Right ventricle myocardium inferior (tissue), 1 donor: ENCODE results near the gene KCTD2. TPM values are rescaled to one million over a fixed set of nuclear protein-coding genes. Genes with fewer than 3 reads are reported as not detected.

ENCODE experiments used
- ATAC-seq: fragments of 200-7000 bp; cut with Tn5 transposase; one replicate; pipeline ENCODE4 v1.9.1; 2020; ENCODE audit warnings: mild to moderate bottlenecking, moderate library complexity
- DNase-seq: peaks from one replicate; pipeline ENCODE4 v3.0.0; 2021; ENCODE audit errors: missing footprints
- intact Hi-C: fragments of 100-400 bp; cut with DNase I; formaldehyde crosslinking; loops from one replicate; pipeline ENCODE4 v1.11.0; 2022
- total RNA-seq: library from RNA; stranded (reverse); fragmentation: NEBNext Ultra II Directional; extraction: Animal tissue kit (Norgen Biotek cat#: 25700); gene quantifications from one replicate; pipeline ENCODE4 v1.2.1, GENCODE V29; 2021
- donor health status: DM: no; HTN: yes; CAD: no; lungs with severe emphysema.

The KCTD2 gene
- total RNA-seq, 1 donor from 2014 or later = 26.7 TPM

DNA sequence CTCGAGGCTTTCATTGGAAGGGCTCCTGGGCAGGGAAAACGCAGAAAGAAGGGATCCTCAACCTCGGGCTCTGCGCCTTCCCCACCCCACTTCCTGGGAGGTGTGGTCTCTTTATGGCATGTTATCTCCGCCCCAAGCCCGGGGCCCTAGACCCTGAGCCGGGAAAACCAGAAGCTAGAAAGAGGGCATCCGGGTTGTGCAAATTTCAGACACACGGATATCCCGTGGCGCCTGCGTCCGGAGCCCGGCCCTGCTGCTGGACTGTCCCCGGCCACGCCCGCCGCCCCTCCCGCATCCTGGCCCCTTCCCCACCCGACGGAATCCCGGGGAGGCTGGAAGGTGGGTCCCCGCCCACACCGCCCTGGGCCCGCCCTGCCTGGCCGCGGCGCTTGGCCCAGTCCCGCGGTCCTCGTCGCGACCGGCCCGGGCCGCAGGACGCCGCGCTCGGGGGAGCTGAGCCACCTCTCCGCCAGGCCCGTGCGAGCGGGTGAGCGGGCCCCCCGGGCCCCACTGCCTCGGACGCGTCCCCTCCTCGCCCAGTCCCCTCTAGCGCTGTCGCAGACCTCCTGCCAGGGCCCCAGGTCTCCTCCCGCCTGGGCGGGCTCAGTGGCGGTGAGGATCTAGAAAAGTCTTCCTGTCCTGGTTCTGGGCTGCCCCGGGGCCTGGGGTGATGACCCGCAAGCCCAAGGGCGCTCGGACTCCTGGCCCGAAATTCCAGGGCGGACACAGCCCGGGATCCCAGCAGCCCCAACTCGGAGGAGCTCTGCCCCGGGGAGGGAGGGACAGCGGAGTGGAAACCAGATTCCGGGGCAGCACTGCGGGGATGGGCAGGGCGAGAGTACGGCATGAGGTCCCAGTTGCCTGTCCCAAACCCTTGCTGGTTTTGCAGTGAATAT, 40.8 kb downstream of the KCTD2 start, which contains the start of gene SLC16A5:
TSS of gene SLC16A5 (plus strand) at position 397 of the 896 bp plus-strand sequence. CDS start 5,683 bp downstream, outside the sequence.
- peak; percentile 95 for DNase-seq
- intact Hi-C loops = no loop called here
- peak; percentile 95 for ATAC-seq

DNA sequence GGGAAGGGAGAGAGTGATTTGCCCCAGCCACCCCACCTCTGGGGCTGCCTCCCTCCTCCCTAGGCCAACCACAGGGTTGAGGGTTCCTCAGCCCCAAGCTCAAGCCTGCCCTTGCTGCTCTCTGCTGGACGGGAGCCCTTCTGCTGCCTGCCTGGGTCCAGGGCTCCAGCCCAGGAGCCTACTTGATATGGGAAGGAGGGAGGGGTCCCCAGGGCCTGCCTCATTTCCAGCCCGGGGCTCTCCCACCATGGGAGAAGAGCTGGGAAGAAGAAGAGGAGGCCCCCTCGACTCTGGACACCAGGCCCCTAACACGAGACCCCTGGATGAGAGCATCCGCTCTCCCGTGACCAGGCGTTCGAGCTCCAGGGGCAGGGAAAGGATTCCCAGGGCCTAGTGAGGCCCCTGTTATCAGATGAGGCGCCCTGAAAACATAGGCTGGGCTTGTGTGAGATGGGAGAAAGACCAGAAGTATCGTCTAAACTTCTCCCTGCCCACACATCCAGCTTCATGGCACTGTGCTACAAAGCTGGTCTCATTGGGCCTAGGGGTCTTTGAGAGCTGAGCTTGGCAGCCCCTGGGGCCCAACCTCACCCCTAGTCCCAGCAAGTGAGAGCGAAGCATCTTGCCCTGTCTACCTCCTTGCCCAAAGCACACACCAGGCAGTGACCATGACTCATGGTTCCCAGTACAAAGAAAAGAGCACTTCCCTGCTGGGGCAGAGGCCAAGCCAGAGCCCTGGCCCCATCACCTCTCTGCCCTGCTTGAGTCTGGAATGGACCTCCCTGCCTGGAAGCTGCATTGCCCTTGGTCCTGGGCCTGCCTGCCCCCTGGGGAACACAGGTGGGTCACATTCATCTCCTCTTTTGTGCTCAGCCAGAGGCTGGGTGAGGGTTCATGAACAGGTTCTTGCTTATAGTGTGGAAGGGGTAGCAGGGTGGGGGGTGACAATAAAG, 41.7 kb downstream of the KCTD2 start:
- DNase-seq (no peak), ATAC-seq (peak; percentile 8)
- intact Hi-C loops = no loop called here

DNA sequence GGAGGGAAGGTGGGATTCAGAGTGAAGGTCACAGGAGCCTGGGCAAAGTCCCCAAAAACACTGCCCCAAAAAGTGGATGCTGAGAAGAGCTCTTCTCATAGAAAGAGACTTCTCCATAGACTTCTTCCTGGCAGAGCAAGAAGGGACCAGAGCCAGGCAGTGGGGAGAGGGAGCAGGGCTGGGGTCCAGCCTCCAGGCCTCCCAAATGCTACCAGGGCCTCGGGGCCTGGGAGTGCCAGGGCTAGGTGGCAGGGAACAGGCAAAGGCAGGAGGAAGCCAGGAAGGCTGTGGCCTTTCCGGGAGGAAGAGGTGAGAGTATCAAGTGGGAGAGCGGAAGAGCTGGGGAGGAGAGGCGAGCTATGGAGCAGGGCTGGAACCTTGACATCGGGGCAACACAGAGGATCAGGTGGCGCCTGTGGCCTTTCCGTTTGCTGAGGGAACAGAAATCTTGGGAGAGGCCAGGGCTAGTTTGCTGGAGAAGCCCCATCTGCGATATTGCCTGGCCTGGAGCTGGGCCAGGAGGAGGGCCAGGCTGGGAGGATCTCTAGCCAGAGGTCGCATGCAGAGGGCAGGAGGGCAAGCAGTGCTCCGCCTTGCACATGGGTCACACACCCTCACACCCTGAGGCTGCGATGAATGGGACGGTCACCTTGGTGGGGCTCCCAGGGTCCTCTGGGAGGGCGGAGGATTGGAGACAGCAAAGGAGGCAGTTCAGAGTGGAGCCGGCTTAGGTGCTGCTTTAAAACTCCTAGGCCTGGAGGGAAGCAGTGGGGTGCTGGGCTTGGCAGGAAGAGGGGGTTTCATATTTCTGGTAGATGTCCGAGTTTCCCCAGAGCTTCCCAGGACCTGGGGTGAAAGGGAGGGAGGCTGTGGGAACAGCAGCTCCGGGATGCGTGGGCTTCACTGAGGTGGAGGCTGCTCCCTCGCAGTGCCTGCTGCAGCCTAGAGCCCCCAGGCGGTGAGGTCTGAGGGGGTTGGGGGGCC, 44.1 kb downstream of the KCTD2 start:
- ATAC-seq = no peak
- peak; percentile 74 for DNase-seq
- intact Hi-C loops = no loop called here

DNA sequence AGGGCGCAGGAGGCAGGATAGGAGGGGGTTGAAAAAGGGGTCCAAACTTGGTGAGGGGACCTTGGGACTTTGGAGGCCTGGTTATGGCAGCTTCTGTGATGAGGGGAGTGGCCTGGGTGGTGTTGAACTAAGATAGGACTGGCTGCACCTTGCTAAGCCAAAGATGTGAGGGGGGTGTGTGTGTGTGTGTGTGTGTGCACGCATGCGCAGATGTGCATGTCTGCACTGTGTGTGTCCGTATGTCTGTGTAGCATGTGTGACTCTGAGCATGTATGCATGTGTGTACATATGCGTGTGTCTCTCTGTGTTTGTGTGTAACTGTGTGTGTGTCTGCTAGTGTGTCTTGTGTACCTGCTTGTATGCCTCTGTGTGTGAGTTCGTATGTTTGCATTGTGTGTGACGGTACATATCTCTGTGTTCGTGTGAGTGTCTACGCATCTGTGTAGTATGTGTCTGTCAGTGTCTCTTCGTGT, 44.9 kb downstream of the KCTD2 start:
- intact Hi-C loops = no loop called here
- no peak for DNase-seq
- no peak for ATAC-seq

DNA sequence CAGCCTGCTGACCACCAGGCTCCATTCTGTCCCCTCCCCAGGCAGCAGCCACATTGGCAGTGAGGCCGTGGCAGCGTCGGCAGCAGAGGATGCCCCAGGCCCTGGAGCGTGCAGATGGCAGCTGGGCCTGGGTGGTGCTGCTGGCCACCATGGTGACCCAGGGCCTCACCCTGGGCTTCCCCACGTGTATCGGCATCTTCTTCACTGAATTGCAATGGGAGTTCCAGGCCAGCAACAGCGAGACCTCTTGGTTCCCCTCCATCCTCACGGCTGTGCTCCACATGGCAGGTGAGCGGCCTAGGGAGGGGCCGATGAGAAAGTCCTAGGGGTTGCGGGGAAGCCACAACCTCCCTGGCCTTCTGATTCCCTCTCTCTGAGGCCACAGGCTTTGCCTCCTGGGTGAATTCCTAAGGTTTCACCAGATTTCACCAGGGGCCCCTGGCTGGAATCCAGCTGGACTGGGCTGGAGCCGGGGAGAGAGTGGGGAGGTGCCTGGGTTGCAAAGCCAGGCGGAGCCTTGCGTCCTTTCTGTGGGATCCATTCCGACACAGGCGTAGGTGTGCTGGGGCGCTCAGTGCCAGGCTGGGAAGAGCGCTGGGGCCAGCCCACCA, 46.6 kb downstream of the KCTD2 start:
- ATAC-seq (no peak), DNase-seq (no peak)
- intact Hi-C loops = no loop called here

DNA sequence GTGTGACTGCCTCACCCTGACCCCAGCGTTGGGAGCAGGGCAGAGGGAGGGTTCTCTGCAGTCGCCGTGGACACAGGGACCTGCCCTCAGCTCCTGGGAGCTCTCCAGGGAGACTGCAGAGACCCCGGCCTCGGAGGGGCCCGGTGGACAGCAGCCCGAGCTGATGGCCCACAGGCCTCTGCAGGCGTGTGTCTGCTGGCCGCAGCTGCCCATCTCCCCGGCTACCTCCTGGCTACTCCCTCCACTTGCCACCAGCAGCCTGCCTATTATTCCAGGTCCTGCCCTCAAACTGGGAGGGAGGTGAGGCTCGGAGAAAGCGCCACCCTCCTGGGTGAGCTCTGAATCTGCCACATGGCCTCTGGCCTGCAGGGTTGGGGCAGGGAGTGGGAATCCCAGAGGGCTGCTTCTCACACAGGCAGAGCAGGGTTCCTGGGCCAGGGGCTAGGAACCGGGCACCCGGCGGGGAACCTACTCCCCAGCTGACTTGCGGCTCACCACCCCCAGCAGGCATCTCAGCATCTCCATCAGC, 47.9 kb downstream of the KCTD2 start:
- intact Hi-C loops = no loop called here
- no peak for DNase-seq

DNA sequence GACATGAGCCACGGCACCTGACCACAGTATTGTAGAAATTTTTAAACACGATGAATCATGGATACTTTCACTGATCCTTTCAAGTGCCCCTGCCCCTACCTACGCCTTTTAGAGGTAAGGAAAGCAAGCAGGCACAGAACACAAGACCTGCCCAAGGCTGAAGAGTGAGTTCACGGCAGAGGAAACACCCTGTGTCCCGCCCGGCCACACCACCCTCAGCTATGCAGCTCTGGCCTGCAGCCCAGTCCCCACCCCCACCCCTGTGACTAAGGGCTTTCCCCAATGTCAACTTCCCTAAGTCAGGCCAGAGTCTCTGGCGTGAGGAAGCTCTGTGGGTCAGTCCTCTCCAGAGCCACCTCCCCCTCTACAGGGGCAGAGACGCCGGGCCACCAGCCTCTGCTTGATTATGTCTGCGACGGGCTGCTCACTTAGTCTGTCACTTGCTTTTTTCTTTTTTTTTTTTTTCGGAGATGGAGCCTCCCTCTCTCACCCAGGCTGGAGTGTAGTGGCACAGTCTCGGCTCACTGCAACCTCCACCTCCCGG, 49.1 kb downstream of the KCTD2 start:
- ATAC-seq (peak; percentile 85), DNase-seq (peak; percentile 79)
- intact Hi-C loops = no loop called here

More for the DNA sequence above, 47.9 kb downstream of the KCTD2 start:
- ATAC-seq = no peak

DNA sequence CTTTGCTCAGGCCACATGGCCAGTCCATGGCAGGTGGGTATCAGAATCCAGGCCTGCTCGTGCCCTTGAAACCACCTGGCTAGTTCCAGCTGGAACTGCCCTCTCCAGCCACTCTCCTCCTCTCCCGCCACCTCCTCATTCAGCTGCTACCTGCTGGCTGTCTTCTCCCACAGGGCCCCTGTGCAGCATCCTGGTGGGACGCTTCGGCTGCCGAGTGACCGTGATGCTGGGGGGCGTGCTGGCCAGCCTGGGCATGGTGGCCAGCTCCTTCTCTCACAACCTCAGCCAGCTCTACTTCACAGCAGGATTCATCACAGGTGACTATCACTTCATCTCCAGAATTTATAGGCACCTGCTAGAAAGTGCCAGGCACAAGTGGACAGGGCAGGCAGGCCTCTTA, 50.8 kb downstream of the KCTD2 start:
- intact Hi-C loops = no loop called here
- DNase-seq (no peak), ATAC-seq (no peak)

DNA sequence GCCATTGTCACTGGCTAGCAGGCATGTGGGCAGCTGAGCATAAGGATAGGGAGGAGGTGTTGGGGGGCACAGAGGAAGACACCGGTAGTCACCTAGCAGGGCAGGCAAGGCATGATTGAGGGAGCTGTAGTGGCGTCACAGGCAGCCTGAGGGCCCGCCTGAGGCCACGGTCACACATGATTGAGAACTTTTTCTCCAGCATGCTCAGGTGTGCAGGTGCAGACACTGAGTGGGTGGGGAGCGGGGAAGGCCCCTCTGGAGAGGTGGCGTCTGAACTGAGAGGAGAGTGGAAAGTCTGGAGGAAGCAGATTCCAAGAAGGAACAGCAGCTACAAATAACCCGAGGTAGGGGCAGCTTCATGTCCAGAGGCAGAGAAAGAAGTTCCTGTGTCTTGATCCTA, 51.8 kb downstream of the KCTD2 start:
- DNase-seq = no peak
- no peak for ATAC-seq
- intact Hi-C loops = no loop called here

DNA sequence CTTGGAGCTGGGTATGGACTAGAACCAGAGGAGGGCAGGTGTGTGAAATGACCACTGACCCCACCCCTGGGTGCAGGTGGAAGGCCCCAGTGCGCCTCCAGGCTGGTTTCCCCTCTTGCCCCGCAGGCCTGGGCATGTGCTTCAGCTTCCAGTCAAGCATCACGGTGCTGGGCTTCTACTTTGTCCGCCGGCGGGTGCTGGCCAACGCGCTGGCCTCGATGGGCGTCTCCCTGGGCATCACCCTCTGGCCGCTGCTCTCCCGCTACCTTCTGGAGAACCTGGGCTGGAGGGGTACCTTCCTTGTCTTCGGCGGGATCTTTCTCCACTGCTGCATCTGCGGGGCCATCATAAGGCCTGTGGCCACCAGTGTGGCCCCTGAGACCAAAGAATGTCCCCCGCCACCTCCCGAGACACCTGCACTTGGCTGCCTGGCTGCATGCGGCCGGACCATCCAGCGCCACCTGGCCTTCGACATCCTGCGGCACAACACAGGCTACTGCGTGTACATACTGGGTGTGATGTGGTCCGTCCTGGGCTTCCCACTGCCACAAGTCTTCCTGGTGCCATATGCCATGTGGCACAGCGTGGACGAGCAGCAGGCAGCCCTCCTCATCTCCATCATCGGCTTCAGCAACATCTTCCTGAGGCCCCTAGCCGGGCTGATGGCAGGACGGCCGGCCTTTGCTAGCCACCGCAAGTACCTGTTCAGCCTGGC, 53.0 kb downstream of the KCTD2 start:
- intact Hi-C loops = no loop called here
- no peak for ATAC-seq
- no peak for DNase-seq

DNA sequence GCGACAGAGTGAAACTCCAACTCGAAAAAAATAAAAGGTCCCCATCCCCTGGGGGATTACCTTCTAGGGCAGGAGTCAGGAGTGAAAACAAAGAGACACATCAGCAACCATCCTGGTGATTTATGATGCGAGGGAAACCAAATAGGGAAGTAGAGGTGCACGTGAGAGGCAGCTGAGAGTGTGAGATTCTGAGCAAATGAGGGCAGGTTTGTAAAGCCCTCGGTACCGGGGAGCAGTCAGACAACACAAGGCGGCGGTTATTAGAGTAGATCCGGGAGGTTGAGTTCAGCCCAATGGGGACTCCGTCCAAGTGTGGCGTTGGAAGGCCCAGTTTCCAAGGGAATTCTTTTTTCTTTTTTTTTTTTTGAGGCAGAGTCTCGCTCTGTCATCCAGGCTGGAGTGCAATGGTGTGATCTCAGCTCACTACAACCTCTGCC, 55.4 kb downstream of the KCTD2 start:
- ATAC-seq = no peak
- intact Hi-C loops = no loop called here
- DNase-seq = no peak

DNA sequence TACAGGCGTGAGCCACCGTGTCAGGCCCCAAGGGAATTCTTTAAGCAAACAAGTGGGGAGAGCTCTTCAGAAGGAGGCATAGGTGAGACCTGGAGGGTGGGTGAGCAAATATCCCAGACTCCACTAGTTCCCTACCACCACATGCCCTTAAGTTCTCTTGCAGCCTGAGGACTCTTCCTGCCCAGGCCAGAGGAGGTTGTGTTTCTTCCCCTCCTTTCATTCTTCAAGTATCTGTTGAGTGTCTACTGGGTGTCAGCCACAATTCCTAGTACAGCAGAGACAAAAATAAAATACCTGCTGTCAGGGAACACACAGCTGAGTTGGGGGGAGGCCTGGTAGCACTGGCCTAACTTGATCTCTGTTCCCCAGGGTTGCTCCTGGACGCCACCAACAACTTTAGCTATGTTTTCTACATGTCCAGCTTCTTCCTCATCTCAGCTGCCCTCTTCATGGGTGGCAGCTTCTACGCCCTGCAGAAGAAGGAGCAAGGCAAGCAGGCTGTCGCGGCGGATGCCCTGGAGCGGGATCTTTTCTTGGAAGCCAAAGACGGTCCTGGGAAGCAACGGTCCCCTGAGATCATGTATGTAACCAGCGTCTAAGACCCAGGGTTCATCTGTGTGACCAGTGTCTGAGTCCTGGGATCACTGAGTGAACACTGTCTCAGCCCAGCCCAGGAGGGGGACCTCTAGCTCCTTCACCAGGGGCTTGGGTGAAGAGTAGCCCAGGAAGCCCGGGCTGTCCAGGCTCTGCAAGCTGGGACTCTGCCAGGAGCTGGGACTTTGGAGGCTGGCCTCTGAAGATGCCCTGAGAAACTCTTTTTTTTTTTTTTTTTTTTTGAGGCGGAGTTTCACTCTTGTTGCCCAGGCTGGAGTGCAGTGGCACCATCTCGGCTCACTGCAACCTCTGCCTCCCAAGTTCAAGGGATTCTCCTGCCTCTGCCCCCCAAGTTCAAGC, 56.9 kb downstream of the KCTD2 start:
- peak; percentile 53 for ATAC-seq
- DNase-seq = no peak
- intact Hi-C loops = no loop called here

DNA sequence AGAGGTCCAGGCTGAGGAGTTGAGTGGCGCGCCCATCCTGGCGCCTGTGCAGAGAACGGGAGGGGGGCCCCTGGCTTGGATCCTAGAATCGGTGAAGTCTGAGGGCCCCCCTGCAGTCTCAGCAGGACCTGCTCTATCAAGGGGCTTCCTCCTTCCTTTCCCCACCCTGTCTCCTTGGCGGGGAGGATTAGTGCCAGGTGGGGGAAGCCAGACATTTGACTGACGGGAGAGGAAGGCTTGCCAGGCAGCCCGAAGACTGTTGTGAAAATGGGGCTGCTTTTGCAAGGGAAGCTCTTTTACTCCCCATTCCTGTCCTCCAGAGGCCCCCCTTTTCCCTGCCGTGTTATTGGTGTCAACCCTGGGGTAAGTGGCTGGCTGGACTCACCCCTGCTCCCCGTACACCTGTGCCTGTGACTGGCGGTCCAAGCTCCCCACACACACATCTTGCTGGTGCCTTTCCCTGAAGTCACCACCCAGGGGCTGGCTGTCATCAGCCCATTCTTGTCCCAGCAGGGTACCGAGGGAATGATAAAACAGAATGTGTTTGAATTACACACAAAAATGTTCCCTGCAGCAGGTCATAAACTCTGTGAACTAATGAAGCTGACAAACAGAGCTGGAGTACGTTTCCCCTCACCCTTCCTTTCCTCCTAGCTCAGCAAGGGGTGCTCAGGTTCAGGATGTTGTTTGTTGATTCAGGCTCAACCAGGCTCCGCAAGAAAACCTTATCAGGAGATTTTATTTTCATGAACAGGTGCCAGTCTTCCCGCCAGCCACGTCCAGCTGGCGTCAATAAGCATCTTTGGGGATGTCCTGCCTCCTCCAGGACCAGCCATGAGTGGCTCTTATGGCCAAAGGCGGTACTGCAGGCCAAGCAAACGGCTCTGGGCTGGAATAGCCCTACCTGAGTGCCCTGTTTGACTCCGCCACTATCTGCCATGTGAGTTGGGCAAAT, 58.4 kb downstream of the KCTD2 start:
- intact Hi-C loops = loop anchor here (5.0 kb wide), 1 partner anchor 143 kb away; no protein-coding TSS in a partner anchor
- DNase-seq (no peak), ATAC-seq (no peak)

DNA sequence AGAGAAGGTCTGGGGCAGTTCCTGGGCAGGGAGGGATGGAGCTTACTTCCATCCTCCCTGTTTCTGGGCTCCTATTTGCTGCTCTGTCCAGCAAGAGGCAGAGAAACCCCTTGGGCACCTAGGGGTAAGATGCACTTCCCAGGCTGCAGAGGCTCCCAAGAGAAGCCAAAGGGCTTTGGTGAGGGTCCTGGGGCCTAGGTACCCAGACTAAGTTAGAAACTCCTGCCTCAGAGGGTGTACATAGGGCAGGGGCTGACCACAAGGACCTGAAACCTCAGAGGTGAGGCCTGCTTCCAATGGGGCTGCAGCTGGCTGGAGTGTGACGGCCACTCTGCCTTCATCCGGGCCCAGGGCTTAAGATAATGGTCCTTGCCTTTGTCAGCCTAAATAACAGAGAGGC, 61.2 kb downstream of the KCTD2 start:
- intact Hi-C loops = loop anchor here (5.0 kb wide), 1 partner anchor 146 kb away; no protein-coding TSS in a partner anchor
- ATAC-seq (no peak), DNase-seq (no peak)
